ENCODE data around the gene AGO3.

AGO3 gene

DNA sequence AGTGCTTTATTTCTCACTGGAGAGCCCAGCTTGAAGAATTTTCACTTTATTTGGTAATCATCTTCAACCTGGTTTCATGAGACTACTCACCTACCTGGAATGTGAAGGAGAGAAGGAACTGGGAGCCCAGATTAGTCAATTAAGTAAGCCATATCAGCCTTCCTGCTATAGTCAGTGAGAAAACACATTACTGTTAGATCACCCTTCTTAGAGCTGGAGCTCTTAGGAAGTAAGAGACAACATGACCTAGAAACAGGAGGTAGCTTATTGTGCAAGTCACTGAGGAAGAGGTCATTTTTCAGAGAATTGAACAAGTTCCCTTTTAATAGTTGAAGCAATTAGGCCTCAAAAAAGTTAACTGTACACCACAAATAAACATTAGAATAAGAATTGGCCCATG is 103.8 kb downstream of the AGO3 start:
- no peak for DNase-seq (ENCODE audit: low spot score)

DNA sequence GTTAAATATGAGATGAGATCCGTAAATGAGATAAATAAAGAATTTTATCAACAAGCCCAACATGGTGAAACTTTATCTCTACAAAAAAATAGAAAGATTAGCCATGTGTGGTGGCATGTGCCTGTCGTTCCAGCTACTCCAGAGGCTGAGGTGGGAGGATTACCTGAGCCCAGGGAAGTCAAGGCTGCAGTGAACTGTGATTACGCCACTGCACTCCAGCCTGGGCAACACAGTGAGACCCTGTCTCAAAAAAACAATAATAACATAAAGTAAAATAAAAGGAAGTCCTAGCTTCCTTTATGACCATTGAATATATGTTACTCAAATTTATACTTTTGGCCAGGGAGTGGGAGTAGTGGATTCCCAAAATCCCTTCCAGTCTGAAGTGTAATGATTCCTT is 104.2 kb downstream of the AGO3 start:
- DNase-seq (ENCODE audit: low spot score), result no peak
- TF ChIP-seq, protein P1, sequence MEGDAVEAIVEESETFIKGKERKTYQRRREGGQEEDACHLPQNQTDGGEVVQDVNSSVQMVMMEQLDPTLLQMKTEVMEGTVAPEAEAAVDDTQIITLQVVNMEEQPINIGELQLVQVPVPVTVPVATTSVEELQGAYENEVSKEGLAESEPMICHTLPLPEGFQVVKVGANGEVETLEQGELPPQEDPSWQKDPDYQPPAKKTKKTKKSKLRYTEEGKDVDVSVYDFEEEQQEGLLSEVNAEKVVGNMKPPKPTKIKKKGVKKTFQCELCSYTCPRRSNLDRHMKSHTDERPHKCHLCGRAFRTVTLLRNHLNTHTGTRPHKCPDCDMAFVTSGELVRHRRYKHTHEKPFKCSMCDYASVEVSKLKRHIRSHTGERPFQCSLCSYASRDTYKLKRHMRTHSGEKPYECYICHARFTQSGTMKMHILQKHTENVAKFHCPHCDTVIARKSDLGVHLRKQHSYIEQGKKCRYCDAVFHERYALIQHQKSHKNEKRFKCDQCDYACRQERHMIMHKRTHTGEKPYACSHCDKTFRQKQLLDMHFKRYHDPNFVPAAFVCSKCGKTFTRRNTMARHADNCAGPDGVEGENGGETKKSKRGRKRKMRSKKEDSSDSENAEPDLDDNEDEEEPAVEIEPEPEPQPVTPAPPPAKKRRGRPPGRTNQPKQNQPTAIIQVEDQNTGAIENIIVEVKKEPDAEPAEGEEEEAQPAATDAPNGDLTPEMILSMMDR (IDR thresholded peaks at IDR 0.05; ENCODE audit: extremely low read depth, missing control alignments), result no peak

More for the DNA sequence above, 103.8 kb downstream of the AGO3 start:
- TF ChIP-seq, protein P1 (IDR thresholded peaks at IDR 0.05; ENCODE audit: extremely low read depth, missing control alignments), result no peak

DNA sequence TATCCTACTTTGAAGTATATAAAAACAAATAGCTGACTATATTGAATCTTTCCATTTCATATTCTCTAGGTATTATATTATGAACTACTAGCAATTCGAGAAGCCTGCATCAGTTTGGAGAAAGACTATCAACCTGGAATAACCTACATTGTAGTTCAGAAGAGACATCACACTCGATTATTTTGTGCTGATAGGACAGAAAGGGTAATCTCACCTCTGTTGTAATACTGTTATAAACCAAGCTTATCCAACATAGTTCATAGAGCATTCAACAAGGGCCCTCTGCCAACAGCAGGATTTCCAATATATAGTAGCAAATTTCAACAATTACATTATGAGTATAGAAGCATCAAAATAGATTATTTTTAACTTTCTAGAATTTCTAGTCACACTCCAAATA is 109.3 kb downstream of the AGO3 start:
- DNase-seq (ENCODE audit: low spot score), result no peak
- TF ChIP-seq, protein P1 (IDR thresholded peaks at IDR 0.05; ENCODE audit: extremely low read depth, missing control alignments), result no peak

DNA sequence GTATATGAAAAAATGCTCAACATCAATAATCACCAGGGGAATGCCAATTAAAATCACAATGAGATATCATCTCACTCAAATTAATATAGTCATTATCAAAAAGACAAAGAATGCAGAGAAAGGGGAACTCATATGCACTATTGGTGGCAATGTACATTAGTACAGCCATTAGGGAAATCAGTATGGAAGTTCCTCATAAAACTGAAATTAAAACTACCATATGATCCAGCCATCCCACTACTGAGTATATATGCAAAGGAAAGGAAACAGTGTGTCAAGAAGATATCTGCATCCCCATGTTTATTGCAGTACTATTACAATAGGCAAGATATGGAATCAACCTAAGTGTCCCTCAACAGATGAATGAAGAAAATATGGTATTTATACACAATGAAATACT is 120.9 kb downstream of the AGO3 start:
- TF ChIP-seq, protein P1 (IDR thresholded peaks at IDR 0.05; ENCODE audit: extremely low read depth, missing control alignments), result no peak
- no peak for DNase-seq (ENCODE audit: low spot score)

DNA sequence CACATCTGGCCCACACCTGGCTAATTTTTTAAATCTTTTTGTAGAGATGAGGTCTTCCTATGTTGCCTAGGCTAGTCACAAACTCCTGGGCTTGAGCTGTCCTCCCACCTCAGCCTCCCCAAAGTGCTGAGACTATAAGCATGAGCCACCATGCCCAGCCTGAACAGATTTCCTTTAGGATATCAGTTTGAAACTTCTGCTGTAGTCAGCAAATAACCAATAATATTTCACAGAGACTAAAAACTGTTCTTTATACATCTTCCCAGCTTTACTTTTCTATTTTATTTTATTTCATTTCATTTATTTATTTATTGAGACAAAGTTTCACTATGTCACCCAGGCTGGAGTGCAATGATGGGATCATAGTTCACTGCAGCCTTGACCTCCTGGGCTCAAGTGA is 123.1 kb downstream of the AGO3 start:
- TF ChIP-seq, protein P1 (IDR thresholded peaks at IDR 0.05; ENCODE audit: extremely low read depth, missing control alignments), result no peak
- no peak for DNase-seq (ENCODE audit: low spot score)

DNA sequence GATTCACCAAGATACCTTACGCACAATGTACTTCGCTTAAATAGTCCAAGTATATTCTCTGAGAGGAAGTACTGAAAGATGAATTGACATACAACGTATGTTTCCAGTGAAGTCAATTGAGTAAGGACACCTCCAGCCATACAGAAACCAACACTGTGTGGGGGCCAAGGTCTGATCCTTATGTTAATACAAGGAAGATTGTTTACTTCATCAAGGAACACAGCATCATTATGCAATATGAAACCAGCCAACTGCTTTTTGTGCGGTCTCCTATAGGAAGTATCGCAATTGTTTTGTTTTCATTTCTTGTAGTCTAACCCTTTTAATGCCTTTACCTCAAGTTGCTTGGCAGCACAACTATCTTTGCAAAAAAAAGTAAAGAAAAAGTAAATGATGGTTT is 124.8 kb downstream of the AGO3 start:
- TF ChIP-seq, protein P1 (IDR thresholded peaks at IDR 0.05; ENCODE audit: extremely low read depth, missing control alignments), result no peak
- DNase-seq (ENCODE audit: low spot score), result no peak

DNA sequence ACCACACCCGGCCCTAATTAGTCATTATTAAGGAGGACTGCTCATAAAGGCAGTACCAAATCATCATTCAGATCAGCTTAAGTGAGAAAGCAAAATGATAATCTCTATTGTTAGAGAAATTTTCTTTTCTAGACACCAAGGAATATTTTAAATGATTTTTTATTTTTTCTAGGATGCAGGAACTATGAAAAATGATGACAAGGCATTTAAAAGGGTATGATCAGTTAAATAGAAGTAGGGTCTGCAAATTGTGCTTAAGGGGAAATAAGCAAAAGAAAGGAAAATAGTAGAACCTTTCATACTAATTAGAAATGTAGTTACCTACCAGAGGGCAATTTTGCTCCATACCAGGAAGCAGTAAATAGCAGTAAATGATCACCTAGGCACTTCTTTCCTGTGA is 131.4 kb downstream of the AGO3 start:
- DNase-seq (ENCODE audit: low spot score), result no peak
- TF ChIP-seq, protein P1 (IDR thresholded peaks at IDR 0.05; ENCODE audit: extremely low read depth, missing control alignments), result no peak

Data from GM20000 (cell line).